PC-9 (cell line): ENCODE data around the gene ITM2C.

Experiments used
- CTCF ChIP-seq: fragments of 200-600 bp; sonication (generic); conservative IDR thresholded peaks from 2 replicates; pipeline ENCODE4 v1.6.1; 2017; ENCODE audit warnings: mixed run types, antibody characterized with exemption, mild to moderate bottlenecking, moderate library complexity
- EZH2 ChIP-seq: fragments of 200-600 bp; sonication (generic); IDR thresholded peaks from 2 replicates; pipeline ENCODE4 v1.8.0; 2017; ENCODE audit warnings: antibody characterized with exemption, low read depth

DNA sequence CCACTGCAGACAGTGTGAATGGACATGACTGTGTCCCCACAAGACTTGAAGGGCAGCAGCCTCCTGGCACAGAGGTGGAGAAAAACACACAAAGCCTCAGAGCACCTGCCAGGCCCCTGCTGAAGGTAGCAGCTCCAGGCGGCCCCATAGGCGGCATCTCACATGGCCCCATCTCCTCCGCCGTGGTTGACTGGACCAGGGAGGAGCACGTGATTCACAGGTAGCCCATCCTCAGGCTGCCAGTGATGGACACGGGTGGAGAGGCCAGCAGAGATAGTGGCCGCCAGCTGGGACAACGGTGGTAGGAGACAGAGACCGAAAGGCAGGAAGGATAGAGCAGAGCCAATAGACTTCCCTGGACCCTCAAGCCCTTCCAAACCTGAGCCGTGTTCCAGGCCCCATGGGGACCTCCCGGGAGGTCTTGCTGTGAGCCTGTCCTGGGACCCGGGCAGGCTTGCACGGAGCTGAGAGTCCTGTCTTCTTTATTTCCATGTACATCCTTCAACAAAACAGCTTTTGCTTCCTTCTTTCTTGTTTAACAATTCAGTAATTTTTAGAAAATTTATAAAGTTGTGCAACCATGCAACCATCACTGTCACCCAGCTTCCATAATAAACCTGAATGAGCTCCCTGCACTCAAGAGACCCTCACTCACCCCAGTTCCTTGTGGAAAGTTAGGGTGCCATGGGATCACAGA, 33.4 kb downstream of the ITM2C start:
- TF ChIP-seq CTCF (no peak), EZH2 (no peak)
